ENCODE results near the gene POLR1G.

GRCh38 chr19:45401815-45402214 is 4.6 kb upstream of the POLR1G start:
- TF ChIP-seq, protein P1, sequence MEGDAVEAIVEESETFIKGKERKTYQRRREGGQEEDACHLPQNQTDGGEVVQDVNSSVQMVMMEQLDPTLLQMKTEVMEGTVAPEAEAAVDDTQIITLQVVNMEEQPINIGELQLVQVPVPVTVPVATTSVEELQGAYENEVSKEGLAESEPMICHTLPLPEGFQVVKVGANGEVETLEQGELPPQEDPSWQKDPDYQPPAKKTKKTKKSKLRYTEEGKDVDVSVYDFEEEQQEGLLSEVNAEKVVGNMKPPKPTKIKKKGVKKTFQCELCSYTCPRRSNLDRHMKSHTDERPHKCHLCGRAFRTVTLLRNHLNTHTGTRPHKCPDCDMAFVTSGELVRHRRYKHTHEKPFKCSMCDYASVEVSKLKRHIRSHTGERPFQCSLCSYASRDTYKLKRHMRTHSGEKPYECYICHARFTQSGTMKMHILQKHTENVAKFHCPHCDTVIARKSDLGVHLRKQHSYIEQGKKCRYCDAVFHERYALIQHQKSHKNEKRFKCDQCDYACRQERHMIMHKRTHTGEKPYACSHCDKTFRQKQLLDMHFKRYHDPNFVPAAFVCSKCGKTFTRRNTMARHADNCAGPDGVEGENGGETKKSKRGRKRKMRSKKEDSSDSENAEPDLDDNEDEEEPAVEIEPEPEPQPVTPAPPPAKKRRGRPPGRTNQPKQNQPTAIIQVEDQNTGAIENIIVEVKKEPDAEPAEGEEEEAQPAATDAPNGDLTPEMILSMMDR (conservative IDR thresholded peaks at IDR 0.05; ENCODE audit: low read depth, low read length): no peak
- TF ChIP-seq EZH2phosphoT487 (IDR thresholded peaks at IDR 0.05; ENCODE audit: borderline replicate concordance, low read length): no peak
